IPS-18a (cell line): ENCODE data around the gene MED13L.
A peak's percentile ranks its signal among the peaks of the same experiment; 100 is the strongest.

Source experiments
- H3K27ac ChIP-seq: one replicate; pipeline ENCODE4 v1.5.1; 2013; ENCODE audit warnings: low read length
- H3K27me3 ChIP-seq: one replicate; pipeline ENCODE4 v1.6.1; 2013; ENCODE audit warnings: mild to moderate bottlenecking, low read length; ENCODE audit not compliant: control insufficient read depth, insufficient read depth
- H3K36me3 ChIP-seq: one replicate; pipeline ENCODE4 v1.6.1; 2013; ENCODE audit warnings: low read depth, low read length; ENCODE audit not compliant: control insufficient read depth
- H3K4me1 ChIP-seq: one replicate; pipeline ENCODE4 v1.6.1; 2013; ENCODE audit warnings: low read depth, low read length; ENCODE audit not compliant: control insufficient read depth
- H3K4me3 ChIP-seq: one replicate; pipeline ENCODE4 v1.5.1; 2013; ENCODE audit warnings: low read length
- H3K9ac ChIP-seq: one replicate; pipeline ENCODE4 v1.6.1; 2013; ENCODE audit warnings: mild to moderate bottlenecking, low read length, moderate library complexity
- H3K9me3 ChIP-seq: one replicate; pipeline ENCODE4 v1.6.1; 2013; ENCODE audit warnings: low read depth, low read length; ENCODE audit not compliant: control insufficient read depth

MED13L gene

GRCh38 chr12:116257215-116257614 is 20.3 kb downstream of the MED13L start:
- no peaks in the 10 kb centered on the region for H3K27me3 ChIP-seq
- no peak overlapping the region for H3K27ac ChIP-seq
- no peaks in the 10 kb centered on the region for H3K4me1 ChIP-seq
- H3K4me3 ChIP-seq = no peak overlapping the region
- no peak overlapping the region for H3K9ac ChIP-seq
- H3K36me3 ChIP-seq = no peaks in the 10 kb centered on the region
- no peaks in the 10 kb centered on the region for H3K9me3 ChIP-seq

GRCh38 chr12:116249938-116250337 is 27.6 kb downstream of the MED13L start:
- peaks cover 22% of the 10 kb centered on the region for H3K4me1 ChIP-seq
- H3K9me3 ChIP-seq = no peaks in the 10 kb centered on the region
- no peak overlapping the region for H3K4me3 ChIP-seq
- no peaks in the 10 kb centered on the region for H3K27me3 ChIP-seq
- H3K9ac ChIP-seq = no peak overlapping the region
- no peak overlapping the region for H3K27ac ChIP-seq
- H3K36me3 ChIP-seq = no peaks in the 10 kb centered on the region

GRCh38 chr12:116248930-116249329 is 28.6 kb downstream of the MED13L start:
- Histone ChIP-seq H3K4me3 (no peak overlapping the region), H3K4me1 (peaks cover 30% of the 10 kb centered on the region), H3K36me3 (no peaks in the 10 kb centered on the region), H3K27me3 (no peaks in the 10 kb centered on the region), H3K27ac (no peak overlapping the region), H3K9ac (no peak overlapping the region), H3K9me3 (no peaks in the 10 kb centered on the region)

GRCh38 chr12:116248433-116248832 is 29.1 kb downstream of the MED13L start:
- Histone ChIP-seq H3K9ac (no peak overlapping the region), H3K4me1 (peaks cover 33% of the 10 kb centered on the region), H3K9me3 (no peaks in the 10 kb centered on the region), H3K36me3 (no peaks in the 10 kb centered on the region), H3K27me3 (no peaks in the 10 kb centered on the region), H3K4me3 (no peak overlapping the region), H3K27ac (no peak overlapping the region)

GRCh38 chr12:116247377-116247776 is 30.1 kb downstream of the MED13L start:
- peaks cover 33% of the 10 kb centered on the region for H3K4me1 ChIP-seq
- H3K9ac ChIP-seq = no peak overlapping the region
- H3K27me3 ChIP-seq = no peaks in the 10 kb centered on the region
- H3K9me3 ChIP-seq = no peaks in the 10 kb centered on the region
- no peaks in the 10 kb centered on the region for H3K36me3 ChIP-seq
- no peak overlapping the region for H3K27ac ChIP-seq
- H3K4me3 ChIP-seq = no peak overlapping the region

GRCh38 chr12:116246490-116247179 is 30.9 kb downstream of the MED13L start:
- no peak overlapping the region for H3K27ac ChIP-seq
- peaks cover 33% of the 10 kb centered on the region for H3K4me1 ChIP-seq
- no peak overlapping the region for H3K9ac ChIP-seq
- H3K4me3 ChIP-seq = no peak overlapping the region
- no peaks in the 10 kb centered on the region for H3K27me3 ChIP-seq
- H3K9me3 ChIP-seq = no peaks in the 10 kb centered on the region
- H3K36me3 ChIP-seq = no peaks in the 10 kb centered on the region

GRCh38 chr12:116245189-116245588 is 32.3 kb downstream of the MED13L start:
- Histone ChIP-seq H3K36me3 (no peaks in the 10 kb centered on the region), H3K27me3 (no peaks in the 10 kb centered on the region), H3K4me1 (peaks cover 33% of the 10 kb centered on the region), H3K9me3 (no peaks in the 10 kb centered on the region), H3K27ac (peak overlapping the region; percentile 22), H3K4me3 (no peak overlapping the region), H3K9ac (peak overlapping the region; percentile 8)

- Histone ChIP-seq H3K36me3 (no peaks in the 10 kb centered on the region), H3K4me3 (no peak overlapping the region), H3K9ac (no peak overlapping the region), H3K27ac (no peak overlapping the region), H3K9me3 (no peaks in the 10 kb centered on the region), H3K27me3 (no peaks in the 10 kb centered on the region), H3K4me1 (peaks cover 33% of the 10 kb centered on the region)
Measured at GRCh38 chr12:116244474-116245090, 32.9 kb downstream of the MED13L start.

GRCh38 chr12:116244001-116244400 is 33.5 kb downstream of the MED13L start:
- Histone ChIP-seq H3K27ac (no peak overlapping the region), H3K36me3 (no peaks in the 10 kb centered on the region), H3K9me3 (no peaks in the 10 kb centered on the region), H3K27me3 (no peaks in the 10 kb centered on the region), H3K4me1 (peaks cover 29% of the 10 kb centered on the region), H3K4me3 (no peak overlapping the region), H3K9ac (no peak overlapping the region)

GRCh38 chr12:116242740-116243139 is 34.8 kb downstream of the MED13L start:
- peaks cover 20% of the 10 kb centered on the region for H3K4me1 ChIP-seq
- no peaks in the 10 kb centered on the region for H3K27me3 ChIP-seq
- no peaks in the 10 kb centered on the region for H3K36me3 ChIP-seq
- no peak overlapping the region for H3K4me3 ChIP-seq
- H3K9ac ChIP-seq = no peak overlapping the region
- H3K27ac ChIP-seq = no peak overlapping the region
- no peaks in the 10 kb centered on the region for H3K9me3 ChIP-seq

GRCh38 chr12:116241157-116241759 is 36.2 kb downstream of the MED13L start:
- no peaks in the 10 kb centered on the region for H3K27me3 ChIP-seq
- peaks cover 19% of the 10 kb centered on the region for H3K4me1 ChIP-seq
- H3K9me3 ChIP-seq = no peaks in the 10 kb centered on the region
- H3K4me3 ChIP-seq = no peak overlapping the region
- H3K9ac ChIP-seq = no peak overlapping the region
- H3K36me3 ChIP-seq = no peaks in the 10 kb centered on the region
- H3K27ac ChIP-seq = no peak overlapping the region
